Transverse colon (tissue), 4 donors: Measurements from ENCODE around the gene ENOX1. TPM values are rescaled to one million over a fixed set of nuclear protein-coding genes. Genes with fewer than 3 reads are reported as not detected.

Experiments
- DNase-seq: peaks from one replicate; pipeline ENCODE4 v3.0.0-alpha.2; 2019
- H3K27ac ChIP-seq, 4 donors: fragments of 200-600 bp; sonication (generic); 2 replicates each; pipeline ENCODE4 v1.5.1; 2016 to 2018; ENCODE audit warnings: inconsistent platforms in 4 of 4
- H3K27me3 ChIP-seq: fragments of 200-600 bp; sonication (generic); 2 replicates; pipeline ENCODE4 v1.5.1; 2017; ENCODE audit warnings: inconsistent platforms
- H3K36me3 ChIP-seq, 4 donors: fragments of 200-600 bp; sonication (generic); 2 replicates each; pipeline ENCODE4 v1.5.1; 2017 to 2019; ENCODE audit warnings: inconsistent platforms in 4 of 4
- H3K4me1 ChIP-seq, 4 donors: fragments of 200-600 bp; sonication (generic); 2 replicates each; pipeline ENCODE4 v1.5.1; 2017 to 2020; ENCODE audit warnings: inconsistent platforms in 4 of 4
- H3K4me3 ChIP-seq, 4 donors: fragments of 200-600 bp; sonication (generic); 1 replicate in 1 of 4; 2 replicates in 3 of 4; pipeline versions ENCODE4 v1.5.1 to v1.6.1; 2017 to 2019; ENCODE audit warnings: inconsistent platforms in 4 of 4
- H3K9me3 ChIP-seq, 2 donors: fragments of 200-600 bp; sonication (generic); 2 replicates each; pipeline ENCODE4 v1.5.1; 2017 to 2019; ENCODE audit warnings: inconsistent platforms in 2 of 2
- CTCF ChIP-seq, 5 experiments: fragments of 200-600 bp in 3 of 5; fragments of 450-650 bp in 2 of 5; sonication (generic) in 3 of 5; IDR thresholded peaks; 1 replicate in 2 of 5; 2 replicates in 3 of 5; pipeline ENCODE4 v1.5.1; 2016 to 2017; ENCODE audit warnings: antibody characterized with exemption in 5 of 5, inconsistent platforms in 3 of 5, mild to moderate bottlenecking in 2 of 5, moderate library complexity in 1 of 5
- EP300 ChIP-seq: sonication (generic); formaldehyde crosslinking; IDR thresholded peaks from one replicate; pipeline ENCODE4 v1.6.1; 2017; ENCODE audit warnings: antibody characterized with exemption, low read depth
- POLR2A ChIP-seq: fragments of 450-650 bp; IDR thresholded peaks from one replicate; pipeline ENCODE4 v1.6.1; 2016; ENCODE audit warnings: antibody characterized with exemption, mild to moderate bottlenecking, moderate library complexity
- POLR2AphosphoS5 ChIP-seq, 3 donors: sonication (generic); formaldehyde crosslinking; IDR thresholded peaks; one replicate each; pipeline ENCODE4 v1.6.1; 2016; ENCODE audit warnings: antibody characterized with exemption in 3 of 3
- WGBS, 2 donors: methylation state at CpG; one replicate each; pipeline ENCODE4 v1.1.5; 2018; ENCODE audit warnings: low coverage in 1 of 2; 5-methylcytosine and 5-hydroxymethylcytosine counted together
- in situ Hi-C, 4 donors: fragments of 200-750 bp; cut with MboI; loops; one replicate each; pipeline versions ENCODE4 v1.15.0 to v1.15.1; 2017; ENCODE audit warnings: low sequenced_read_pairs in 3 of 4, low pct_ligation_motif_present in 1 of 4, low pct_unique_long_range_greater_than_20kb in 1 of 4
- intact Hi-C: fragments of 100-400 bp; cut with DNase I; formaldehyde crosslinking; loops from one replicate; pipeline ENCODE4 v1.15.1; 2023; ENCODE audit warnings: low total_unique reads
- total RNA-seq, 4 donors: library from RNA; depleted of rRNA; stranded (reverse); fragments of >200 nt; gene quantifications; one replicate each; pipeline ENCODE4 v1.1.0, GENCODE V29; 2016

Gene ENOX1
- total RNA-seq, 4 donors from 2014 or later, result 1.5 to 6.4 (median 2.2) TPM

GRCh38 chr13:43448605-43449336 lies 338.0 kb downstream of the ENOX1 start:
- no peaks in the 10 kb centered on the region for H3K4me1 ChIP-seq
- intact Hi-C loops, result no loop called here
- no peaks in the 10 kb centered on the region for H3K9me3 ChIP-seq
- no peaks in the 10 kb centered on the region for H3K27me3 ChIP-seq
- DNase-seq, result no peak
- no peak for TF ChIP-seq POLR2A
- no peak for TF ChIP-seq POLR2AphosphoS5 (IDR thresholded peaks at IDR 0.05)
- H3K4me3 ChIP-seq, result no peak overlapping the region
- no peak overlapping the region for H3K27ac ChIP-seq
- H3K36me3 ChIP-seq, result no peaks in the 10 kb centered on the region
- in situ Hi-C loops, result no loop called here
- 89 to 90% methylated on average over 8 to 10 of the region's 10 CpGs for WGBS, 2 donors

DNA sequence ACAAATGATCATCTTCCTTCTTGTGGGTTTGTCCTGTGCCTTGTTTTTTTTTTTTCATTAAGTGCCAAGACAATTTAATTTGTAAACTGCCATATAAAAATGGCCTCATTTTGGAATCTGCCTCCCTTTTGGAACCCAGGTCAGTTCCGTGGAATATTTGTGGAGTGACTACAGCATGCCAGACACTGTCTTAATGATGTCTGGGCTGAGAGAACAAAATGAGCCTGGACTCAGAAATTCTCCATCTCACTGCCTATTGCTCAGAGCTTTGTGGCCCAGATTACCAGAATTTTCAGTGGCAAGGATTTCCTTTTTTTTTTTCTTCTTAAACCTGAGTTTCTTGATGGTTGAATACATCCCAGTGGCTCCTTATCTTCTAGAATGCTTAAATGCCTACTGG lies 340.6 kb downstream of the ENOX1 start:
- WGBS, 2 donors, result 77 to 88% methylated on average over 1 of the region's 1 CpG
- in situ Hi-C loops, result no loop called here

DNA sequence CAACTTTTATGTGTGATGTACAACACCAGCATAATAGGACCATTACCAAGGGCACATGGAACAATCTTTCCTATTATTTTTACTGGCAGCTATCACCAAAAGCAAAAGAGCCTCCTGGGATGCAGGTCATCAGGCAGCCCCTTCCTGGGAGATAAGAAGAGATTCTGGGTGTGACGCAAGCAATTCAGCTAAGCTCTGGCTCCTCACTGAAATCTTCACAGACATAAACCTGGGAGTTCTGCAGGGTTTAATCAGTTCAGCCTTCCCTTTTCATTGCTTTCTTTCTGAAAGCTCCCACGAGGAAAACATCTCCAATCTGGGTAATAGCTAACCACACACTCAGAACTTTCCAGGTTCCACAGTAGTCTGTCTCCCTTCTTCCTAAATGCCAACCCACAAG lies 341.1 kb downstream of the ENOX1 start:
- TF ChIP-seq POLR2A (no peak), POLR2AphosphoS5 (IDR thresholded peaks at IDR 0.05) (no peak), EP300 (no peak), CTCF (IDR thresholded peaks at IDR 0.05) (no peak)
- Histone ChIP-seq H3K4me3 (no peak overlapping the region), H3K27ac (no peak overlapping the region), H3K36me3 (no peaks in the 10 kb centered on the region), H3K4me1 (no peaks in the 10 kb centered on the region), H3K27me3 (no peaks in the 10 kb centered on the region), H3K9me3 (no peaks in the 10 kb centered on the region)
- intact Hi-C loops (no loop called here), in situ Hi-C loops (no loop called here)
- 38 to 64% methylated on average over 1 to 2 of the region's 2 CpGs for WGBS, 2 donors
- DNase-seq, result no peak

More for the DNA sequence above, 340.6 kb downstream of the ENOX1 start:
- H3K9me3 ChIP-seq, result no peaks in the 10 kb centered on the region
- H3K27me3 ChIP-seq, result no peaks in the 10 kb centered on the region
- intact Hi-C loops, result no loop called here
- TF ChIP-seq EP300, result no peak
- no peak for TF ChIP-seq POLR2A
- no peak for TF ChIP-seq CTCF (IDR thresholded peaks at IDR 0.05)
- TF ChIP-seq POLR2AphosphoS5 (IDR thresholded peaks at IDR 0.05), result no peak
- H3K36me3 ChIP-seq, result no peaks in the 10 kb centered on the region
- no peak overlapping the region for H3K27ac ChIP-seq
- no peak for DNase-seq
- H3K4me3 ChIP-seq, result no peak overlapping the region
- no peaks in the 10 kb centered on the region for H3K4me1 ChIP-seq

GRCh38 chr13:43444081-43444480 lies 342.7 kb downstream of the ENOX1 start:
- no peaks in the 10 kb centered on the region for H3K9me3 ChIP-seq
- no peaks in the 10 kb centered on the region for H3K4me1 ChIP-seq
- no peaks in the 10 kb centered on the region for H3K27me3 ChIP-seq
- no peak for DNase-seq
- 60 to 81% methylated on average over 1 to 4 of the region's 4 CpGs for WGBS, 2 donors
- H3K4me3 ChIP-seq, result no peak overlapping the region
- in situ Hi-C loops, result no loop called here
- intact Hi-C loops, result no loop called here
- H3K27ac ChIP-seq, result no peak overlapping the region
- TF ChIP-seq POLR2AphosphoS5 (IDR thresholded peaks at IDR 0.05), result no peak
- TF ChIP-seq EP300, result no peak
- TF ChIP-seq POLR2A, result no peak
- no peak for TF ChIP-seq CTCF (IDR thresholded peaks at IDR 0.05)
- H3K36me3 ChIP-seq, result no peaks in the 10 kb centered on the region
